GM23338 (cell line): ENCODE measurements around the gene KIAA0753. TPM values are rescaled to one million over a fixed set of nuclear protein-coding genes. Genes with fewer than 3 reads are reported as not detected.

Experiments
- ATAC-seq: fragments of 200-7000 bp; cut with Tn5 transposase; 3 replicates; pipeline ENCODE4 v1.9.1; 2020
- DNase-seq: peaks from one replicate; pipeline ENCODE4 v3.0.0-alpha.2; 2015; ENCODE audit warnings: low spot score
- H2AFZ ChIP-seq: fragments of 200-600 bp; sonication (generic); 2 replicates; pipeline ENCODE4 v1.8.0; 2016; ENCODE audit warnings: antibody characterized with exemption, mild to moderate bottlenecking, moderate library complexity
- H3F3A ChIP-seq: fragments of 200-600 bp; sonication (generic); replicated peaks from 2 replicates; pipeline ENCODE4 v1.8.0; 2017; ENCODE audit warnings: antibody characterized with exemption, mixed run types, low read depth
- H3K27ac ChIP-seq: fragments of 200-600 bp; sonication (generic); 2 replicates; pipeline ENCODE4 v1.6.1; 2016; ENCODE audit warnings: low read depth
- H3K27me3 ChIP-seq: fragments of 200-600 bp; sonication (generic); 2 replicates; pipeline ENCODE4 v1.8.0; 2016; ENCODE audit warnings: mild to moderate bottlenecking, mixed run types, moderate library complexity; ENCODE audit not compliant: insufficient read depth
- H3K36me3 ChIP-seq: fragments of 200-600 bp; sonication (generic); 2 replicates; pipeline ENCODE4 v1.8.0; 2016; ENCODE audit warnings: mild to moderate bottlenecking; ENCODE audit not compliant: insufficient read depth
- H3K4me1 ChIP-seq: fragments of 200-600 bp; sonication (generic); 2 replicates; pipeline ENCODE4 v1.8.0; 2016; ENCODE audit warnings: mild to moderate bottlenecking, moderate library complexity; ENCODE audit not compliant: insufficient read depth
- H3K4me2 ChIP-seq: fragments of 200-600 bp; sonication (generic); 2 replicates; pipeline ENCODE4 v1.7.1; 2017; ENCODE audit warnings: mixed run types
- H3K4me3 ChIP-seq: fragments of 200-600 bp; sonication (generic); 2 replicates; pipeline ENCODE4 v1.6.1; 2016; ENCODE audit warnings: mixed run types
- H3K79me2 ChIP-seq: fragments of 200-600 bp; sonication (generic); replicated peaks from 2 replicates; pipeline ENCODE4 v1.8.0; 2017; ENCODE audit warnings: mild to moderate bottlenecking; ENCODE audit not compliant: insufficient read depth
- H3K9me2 ChIP-seq: fragments of 200-600 bp; sonication (generic); 2 replicates; pipeline ENCODE4 v1.8.0; 2017; ENCODE audit not compliant: insufficient read depth
- H4K20me1 ChIP-seq: fragments of 200-600 bp; sonication (generic); replicated peaks from 2 replicates; pipeline ENCODE4 v1.8.0; 2017; ENCODE audit warnings: mild to moderate bottlenecking; ENCODE audit not compliant: insufficient read depth
- H3K27ac Mint-ChIP-seq: 2 replicates; pipeline ENCODE4 v1.8.0; 2020; ENCODE audit warnings: inconsistent platforms, mild to moderate bottlenecking, moderate library complexity, mixed read lengths
- H3K27me3 Mint-ChIP-seq: 3 replicates; pipeline ENCODE4 v1.8.0; 2022; ENCODE audit warnings: low read depth, mild to moderate bottlenecking, moderate library complexity, mixed read lengths, inconsistent platforms; ENCODE audit not compliant: insufficient read depth, poor library complexity
- H3K36me3 Mint-ChIP-seq: 3 replicates; pipeline ENCODE4 v1.8.0; 2021; ENCODE audit warnings: low read depth, mild to moderate bottlenecking, inconsistent platforms, moderate library complexity, mixed read lengths
- H3K4me1 Mint-ChIP-seq: 3 replicates; pipeline ENCODE4 v1.8.0; 2020; ENCODE audit warnings: mild to moderate bottlenecking, inconsistent platforms, mixed read lengths
- H3K4me3 Mint-ChIP-seq: 3 replicates; pipeline ENCODE4 v1.8.0; 2021; ENCODE audit warnings: moderate library complexity, mild to moderate bottlenecking, inconsistent platforms, mixed read lengths
- H3K9me3 Mint-ChIP-seq: 3 replicates; pipeline ENCODE4 v1.8.0; 2020; ENCODE audit warnings: moderate library complexity, mild to moderate bottlenecking, inconsistent platforms, mixed read lengths
- CREB1 ChIP-seq: fragments of 250-450 bp; sonication (Bioruptor Pico); IDR thresholded peaks from 2 replicates; pipeline ENCODE4 v1.5.0; 2020; ENCODE audit warnings: low read depth, mild to moderate bottlenecking, moderate library complexity
- EZH2 ChIP-seq: fragments of 200-600 bp; sonication (generic); IDR thresholded peaks from one replicate; pipeline ENCODE4 v1.8.0; 2017; ENCODE audit warnings: antibody characterized with exemption, mild to moderate bottlenecking, low read depth; ENCODE audit not compliant: unreplicated experiment
- EZH2phosphoT487 ChIP-seq: fragments of 200-600 bp; sonication (generic); IDR thresholded peaks from one replicate; pipeline ENCODE4 v1.8.1; 2018; ENCODE audit warnings: antibody characterized with exemption; ENCODE audit not compliant: unreplicated experiment
- JUNB ChIP-seq: IDR thresholded peaks from one replicate; pipeline ENCODE4 v1.6.1; 2016; ENCODE audit warnings: antibody characterized with exemption; ENCODE audit not compliant: unreplicated experiment
- NANOG ChIP-seq: IDR thresholded peaks from 2 replicates; pipeline ENCODE4 v1.6.1; 2016; ENCODE audit warnings: antibody characterized with exemption, borderline replicate concordance
- POLR2AphosphoS5 ChIP-seq: IDR thresholded peaks from 2 replicates; pipeline ENCODE4 v1.6.1; 2016; ENCODE audit warnings: antibody characterized with exemption, low read depth
- STAT1 ChIP-seq: IDR thresholded peaks from one replicate; pipeline ENCODE4 v1.6.1; 2016; ENCODE audit warnings: antibody characterized with exemption; ENCODE audit not compliant: unreplicated experiment
- ZNF114 ChIP-seq: fragments of 250-450 bp; sonication (Bioruptor Pico); IDR thresholded peaks from 2 replicates; pipeline ENCODE4 v1.5.0; 2020; ENCODE audit warnings: mild to moderate bottlenecking, moderate library complexity
- ZNF331 ChIP-seq: fragments of 250-450 bp; sonication (Bioruptor Pico); IDR thresholded peaks from 2 replicates; pipeline ENCODE4 v1.5.0; 2020; ENCODE audit warnings: low read depth, mild to moderate bottlenecking, moderate library complexity
- polyA plus RNA-seq: library from polyadenylated mRNA; unstranded; fragments of >200 nt; fragmentation: Nextera tagmentation; extraction: Ambion mirVana; gene quantifications from 2 replicates; pipeline ENCODE4 v1.2.1, GENCODE V29; 2016
- total RNA-seq: library from RNA; depleted of rRNA; stranded (reverse); fragments of >200 nt; shearing (Covaris generic); gene quantifications from 2 replicates; pipeline ENCODE4 v1.2.3, GENCODE V29; 2014
- TF ChIP-seq, protein P1 (sequence below): IDR thresholded peaks from one replicate; pipeline ENCODE4 v1.6.1; 2018; ENCODE audit warnings: antibody characterized with exemption; ENCODE audit not compliant: unreplicated experiment
- TF ChIP-seq, protein P2 (sequence below): fragments of 250-450 bp; sonication (Bioruptor Pico); IDR thresholded peaks from 2 replicates; pipeline ENCODE4 v1.5.0; 2020; ENCODE audit warnings: mild to moderate bottlenecking, moderate library complexity
- TF ChIP-seq, protein P3 (sequence below), 2 experiments: fragments of 200-600 bp in 1 of 2; sonication (generic) in 1 of 2; conservative IDR thresholded peaks; 2 replicates each; pipeline versions ENCODE4 v1.5.1 to v1.6.1; 2016 to 2017; ENCODE audit warnings: antibody characterized with exemption in 2 of 2, low read depth in 2 of 2, mild to moderate bottlenecking in 2 of 2, moderate library complexity in 1 of 2
- TF ChIP-seq, protein P4 (sequence below): IDR thresholded peaks from 2 replicates; pipeline ENCODE4 v1.6.1; 2016; ENCODE audit warnings: antibody characterized with exemption

KIAA0753 gene
- total and polyA plus RNA-seq, 2 experiments from 2014 or later, result 6.0 to 27.8 TPM

- H2AFZ ChIP-seq, result no peak overlapping the region
- no peaks in the 10 kb centered on the region for H3K27me3 ChIP-seq
- ATAC-seq, result no peak
- no peaks in the 10 kb centered on the region; the same call in 1 of the 2 replicates for H3K4me1 ChIP-seq
- Mint-ChIP-seq H3K27ac (no peak overlapping the region), H3K36me3 (no peaks in the 10 kb centered on the region), H3K4me1 (peaks cover 4% of the 10 kb centered on the region; the same call in 1 of the 3 replicates), H3K4me3 (no peak overlapping the region), H3K9me3 (no peaks in the 10 kb centered on the region), H3K27me3 (peaks cover 3% of the 10 kb centered on the region)
- TF ChIP-seq CREB1 (no peak), STAT1 (no peak), EZH2phosphoT487 (no peak), ZNF331 (CRISPR knock-in tag) (no peak), JUNB (no peak), NANOG (no peak), POLR2AphosphoS5 (no peak), EZH2 (no peak), ZNF114 (CRISPR knock-in tag) (no peak)
- TF ChIP-seq, protein P1, sequence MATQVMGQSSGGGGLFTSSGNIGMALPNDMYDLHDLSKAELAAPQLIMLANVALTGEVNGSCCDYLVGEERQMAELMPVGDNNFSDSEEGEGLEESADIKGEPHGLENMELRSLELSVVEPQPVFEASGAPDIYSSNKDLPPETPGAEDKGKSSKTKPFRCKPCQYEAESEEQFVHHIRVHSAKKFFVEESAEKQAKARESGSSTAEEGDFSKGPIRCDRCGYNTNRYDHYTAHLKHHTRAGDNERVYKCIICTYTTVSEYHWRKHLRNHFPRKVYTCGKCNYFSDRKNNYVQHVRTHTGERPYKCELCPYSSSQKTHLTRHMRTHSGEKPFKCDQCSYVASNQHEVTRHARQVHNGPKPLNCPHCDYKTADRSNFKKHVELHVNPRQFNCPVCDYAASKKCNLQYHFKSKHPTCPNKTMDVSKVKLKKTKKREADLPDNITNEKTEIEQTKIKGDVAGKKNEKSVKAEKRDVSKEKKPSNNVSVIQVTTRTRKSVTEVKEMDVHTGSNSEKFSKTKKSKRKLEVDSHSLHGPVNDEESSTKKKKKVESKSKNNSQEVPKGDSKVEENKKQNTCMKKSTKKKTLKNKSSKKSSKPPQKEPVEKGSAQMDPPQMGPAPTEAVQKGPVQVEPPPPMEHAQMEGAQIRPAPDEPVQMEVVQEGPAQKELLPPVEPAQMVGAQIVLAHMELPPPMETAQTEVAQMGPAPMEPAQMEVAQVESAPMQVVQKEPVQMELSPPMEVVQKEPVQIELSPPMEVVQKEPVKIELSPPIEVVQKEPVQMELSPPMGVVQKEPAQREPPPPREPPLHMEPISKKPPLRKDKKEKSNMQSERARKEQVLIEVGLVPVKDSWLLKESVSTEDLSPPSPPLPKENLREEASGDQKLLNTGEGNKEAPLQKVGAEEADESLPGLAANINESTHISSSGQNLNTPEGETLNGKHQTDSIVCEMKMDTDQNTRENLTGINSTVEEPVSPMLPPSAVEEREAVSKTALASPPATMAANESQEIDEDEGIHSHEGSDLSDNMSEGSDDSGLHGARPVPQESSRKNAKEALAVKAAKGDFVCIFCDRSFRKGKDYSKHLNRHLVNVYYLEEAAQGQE, result no peak
- TF ChIP-seq, protein P2, sequence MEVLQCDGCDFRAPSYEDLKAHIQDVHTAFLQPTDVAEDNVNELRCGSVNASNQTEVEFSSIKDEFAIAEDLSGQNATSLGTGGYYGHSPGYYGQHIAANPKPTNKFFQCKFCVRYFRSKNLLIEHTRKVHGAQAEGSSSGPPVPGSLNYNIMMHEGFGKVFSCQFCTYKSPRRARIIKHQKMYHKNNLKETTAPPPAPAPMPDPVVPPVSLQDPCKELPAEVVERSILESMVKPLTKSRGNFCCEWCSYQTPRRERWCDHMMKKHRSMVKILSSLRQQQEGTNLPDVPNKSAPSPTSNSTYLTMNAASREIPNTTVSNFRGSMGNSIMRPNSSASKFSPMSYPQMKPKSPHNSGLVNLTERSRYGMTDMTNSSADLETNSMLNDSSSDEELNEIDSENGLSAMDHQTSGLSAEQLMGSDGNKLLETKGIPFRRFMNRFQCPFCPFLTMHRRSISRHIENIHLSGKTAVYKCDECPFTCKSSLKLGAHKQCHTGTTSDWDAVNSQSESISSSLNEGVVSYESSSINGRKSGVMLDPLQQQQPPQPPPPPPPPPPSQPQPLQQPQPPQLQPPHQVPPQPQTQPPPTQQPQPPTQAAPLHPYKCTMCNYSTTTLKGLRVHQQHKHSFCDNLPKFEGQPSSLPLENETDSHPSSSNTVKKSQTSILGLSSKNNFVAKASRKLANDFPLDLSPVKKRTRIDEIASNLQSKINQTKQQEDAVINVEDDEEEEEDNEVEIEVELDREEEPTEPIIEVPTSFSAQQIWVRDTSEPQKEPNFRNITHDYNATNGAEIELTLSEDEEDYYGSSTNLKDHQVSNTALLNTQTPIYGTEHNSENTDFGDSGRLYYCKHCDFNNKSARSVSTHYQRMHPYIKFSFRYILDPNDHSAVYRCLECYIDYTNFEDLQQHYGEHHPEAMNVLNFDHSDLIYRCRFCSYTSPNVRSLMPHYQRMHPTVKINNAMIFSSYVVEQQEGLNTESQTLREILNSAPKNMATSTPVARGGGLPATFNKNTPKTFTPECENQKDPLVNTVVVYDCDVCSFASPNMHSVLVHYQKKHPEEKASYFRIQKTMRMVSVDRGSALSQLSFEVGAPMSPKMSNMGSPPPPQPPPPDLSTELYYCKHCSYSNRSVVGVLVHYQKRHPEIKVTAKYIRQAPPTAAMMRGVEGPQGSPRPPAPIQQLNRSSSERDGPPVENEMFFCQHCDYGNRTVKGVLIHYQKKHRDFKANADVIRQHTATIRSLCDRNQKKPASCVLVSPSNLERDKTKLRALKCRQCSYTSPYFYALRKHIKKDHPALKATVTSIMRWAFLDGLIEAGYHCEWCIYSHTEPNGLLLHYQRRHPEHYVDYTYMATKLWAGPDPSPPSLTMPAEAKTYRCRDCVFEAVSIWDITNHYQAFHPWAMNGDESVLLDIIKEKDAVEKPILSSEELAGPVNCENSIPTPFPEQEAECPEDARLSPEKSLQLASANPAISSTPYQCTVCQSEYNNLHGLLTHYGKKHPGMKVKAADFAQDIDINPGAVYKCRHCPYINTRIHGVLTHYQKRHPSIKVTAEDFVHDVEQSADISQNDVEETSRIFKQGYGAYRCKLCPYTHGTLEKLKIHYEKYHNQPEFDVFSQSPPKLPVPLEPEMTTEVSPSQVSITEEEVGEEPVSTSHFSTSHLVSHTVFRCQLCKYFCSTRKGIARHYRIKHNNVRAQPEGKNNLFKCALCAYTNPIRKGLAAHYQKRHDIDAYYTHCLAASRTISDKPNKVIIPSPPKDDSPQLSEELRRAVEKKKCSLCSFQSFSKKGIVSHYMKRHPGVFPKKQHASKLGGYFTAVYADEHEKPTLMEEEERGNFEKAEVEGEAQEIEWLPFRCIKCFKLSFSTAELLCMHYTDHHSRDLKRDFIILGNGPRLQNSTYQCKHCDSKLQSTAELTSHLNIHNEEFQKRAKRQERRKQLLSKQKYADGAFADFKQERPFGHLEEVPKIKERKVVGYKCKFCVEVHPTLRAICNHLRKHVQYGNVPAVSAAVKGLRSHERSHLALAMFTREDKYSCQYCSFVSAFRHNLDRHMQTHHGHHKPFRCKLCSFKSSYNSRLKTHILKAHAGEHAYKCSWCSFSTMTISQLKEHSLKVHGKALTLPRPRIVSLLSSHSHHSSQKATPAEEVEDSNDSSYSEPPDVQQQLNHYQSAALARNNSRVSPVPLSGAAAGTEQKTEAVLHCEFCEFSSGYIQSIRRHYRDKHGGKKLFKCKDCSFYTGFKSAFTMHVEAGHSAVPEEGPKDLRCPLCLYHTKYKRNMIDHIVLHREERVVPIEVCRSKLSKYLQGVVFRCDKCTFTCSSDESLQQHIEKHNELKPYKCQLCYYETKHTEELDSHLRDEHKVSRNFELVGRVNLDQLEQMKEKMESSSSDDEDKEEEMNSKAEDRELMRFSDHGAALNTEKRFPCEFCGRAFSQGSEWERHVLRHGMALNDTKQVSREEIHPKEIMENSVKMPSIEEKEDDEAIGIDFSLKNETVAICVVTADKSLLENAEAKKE (CRISPR knock-in tag), result no peak
- TF ChIP-seq, protein P3, sequence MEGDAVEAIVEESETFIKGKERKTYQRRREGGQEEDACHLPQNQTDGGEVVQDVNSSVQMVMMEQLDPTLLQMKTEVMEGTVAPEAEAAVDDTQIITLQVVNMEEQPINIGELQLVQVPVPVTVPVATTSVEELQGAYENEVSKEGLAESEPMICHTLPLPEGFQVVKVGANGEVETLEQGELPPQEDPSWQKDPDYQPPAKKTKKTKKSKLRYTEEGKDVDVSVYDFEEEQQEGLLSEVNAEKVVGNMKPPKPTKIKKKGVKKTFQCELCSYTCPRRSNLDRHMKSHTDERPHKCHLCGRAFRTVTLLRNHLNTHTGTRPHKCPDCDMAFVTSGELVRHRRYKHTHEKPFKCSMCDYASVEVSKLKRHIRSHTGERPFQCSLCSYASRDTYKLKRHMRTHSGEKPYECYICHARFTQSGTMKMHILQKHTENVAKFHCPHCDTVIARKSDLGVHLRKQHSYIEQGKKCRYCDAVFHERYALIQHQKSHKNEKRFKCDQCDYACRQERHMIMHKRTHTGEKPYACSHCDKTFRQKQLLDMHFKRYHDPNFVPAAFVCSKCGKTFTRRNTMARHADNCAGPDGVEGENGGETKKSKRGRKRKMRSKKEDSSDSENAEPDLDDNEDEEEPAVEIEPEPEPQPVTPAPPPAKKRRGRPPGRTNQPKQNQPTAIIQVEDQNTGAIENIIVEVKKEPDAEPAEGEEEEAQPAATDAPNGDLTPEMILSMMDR (conservative IDR thresholded peaks at IDR 0.05; ENCODE audit: low read depth in 2 of 2), result no peak
- TF ChIP-seq, protein P4, sequence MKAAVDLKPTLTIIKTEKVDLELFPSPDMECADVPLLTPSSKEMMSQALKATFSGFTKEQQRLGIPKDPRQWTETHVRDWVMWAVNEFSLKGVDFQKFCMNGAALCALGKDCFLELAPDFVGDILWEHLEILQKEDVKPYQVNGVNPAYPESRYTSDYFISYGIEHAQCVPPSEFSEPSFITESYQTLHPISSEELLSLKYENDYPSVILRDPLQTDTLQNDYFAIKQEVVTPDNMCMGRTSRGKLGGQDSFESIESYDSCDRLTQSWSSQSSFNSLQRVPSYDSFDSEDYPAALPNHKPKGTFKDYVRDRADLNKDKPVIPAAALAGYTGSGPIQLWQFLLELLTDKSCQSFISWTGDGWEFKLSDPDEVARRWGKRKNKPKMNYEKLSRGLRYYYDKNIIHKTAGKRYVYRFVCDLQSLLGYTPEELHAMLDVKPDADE, result no peak
- DNase-seq, result no peak
- H3F3A ChIP-seq, result no peaks in the 10 kb centered on the region
- H3K27ac ChIP-seq, result no peak overlapping the region
- H3K9me2 ChIP-seq, result no peaks in the 10 kb centered on the region
- no peak overlapping the region for H3K4me2 ChIP-seq
- H3K36me3 ChIP-seq, result no peaks in the 10 kb centered on the region
- no peaks in the 10 kb centered on the region for H4K20me1 ChIP-seq
- H3K4me3 ChIP-seq, result no peak overlapping the region
- no peaks in the 10 kb centered on the region for H3K79me2 ChIP-seq
Measured at GRCh38 chr17:6674586-6674985, 34.1 kb upstream of the KIAA0753 start.
